Measurements from ENCODE around the gene PIK3CA.
"Not testable (repeated sequence)": the region's sequence is repeated elsewhere in the genome, so short reads cannot be mapped to it uniquely, and the experiment has no call there.

Gene PIK3CA

GRCh38 chr3:179233043-179233442 is 84.9 kb downstream of the PIK3CA start:
- in situ Hi-C loops (cut with MboI; ENCODE audit: low sequenced_read_pairs, unreplicated experiment), result no loop called here
- DNase-seq (ENCODE audit: low spot score), result no peak
- no peak for TF ChIP-seq CTCF (IDR thresholded peaks at IDR 0.05; ENCODE audit: borderline replicate concordance, control extremely low read depth, extremely low read depth, insufficient read depth, missing control alignments)

- in situ Hi-C loops (cut with MboI; ENCODE audit: low sequenced_read_pairs, unreplicated experiment), result no loop called here
- no peak for TF ChIP-seq CTCF (IDR thresholded peaks at IDR 0.05; ENCODE audit: borderline replicate concordance, control extremely low read depth, extremely low read depth, insufficient read depth, missing control alignments)
- no peak for DNase-seq (ENCODE audit: low spot score)
These were observed 86.0 kb downstream of the PIK3CA start for GRCh38 chr3:179234199-179234598.

- in situ Hi-C loops (cut with MboI; ENCODE audit: low sequenced_read_pairs, unreplicated experiment), result no loop called here
- no peak for TF ChIP-seq CTCF (IDR thresholded peaks at IDR 0.05; ENCODE audit: borderline replicate concordance, control extremely low read depth, extremely low read depth, insufficient read depth, missing control alignments)
These were observed 88.6 kb downstream of the PIK3CA start for GRCh38 chr3:179236669-179237301.

GRCh38 chr3:179240299-179240698 is 92.1 kb downstream of the PIK3CA start:
- in situ Hi-C loops (cut with MboI; ENCODE audit: low sequenced_read_pairs, unreplicated experiment); DNase-seq (ENCODE audit: low spot score): not testable (repeated sequence)

More at GRCh38 chr3:179236669-179237301, 88.6 kb downstream of the PIK3CA start:
- no peak for DNase-seq (ENCODE audit: low spot score)

GRCh38 chr3:179242859-179243258 is 94.7 kb downstream of the PIK3CA start:
- in situ Hi-C loops (cut with MboI; ENCODE audit: low sequenced_read_pairs, unreplicated experiment); DNase-seq (ENCODE audit: low spot score): not testable (repeated sequence)

GRCh38 chr3:179244878-179245277 is 96.7 kb downstream of the PIK3CA start:
- in situ Hi-C loops (cut with MboI; ENCODE audit: low sequenced_read_pairs, unreplicated experiment), result no loop called here
- TF ChIP-seq CTCF (IDR thresholded peaks at IDR 0.05; ENCODE audit: borderline replicate concordance, control extremely low read depth, extremely low read depth, insufficient read depth, missing control alignments), result no peak
- no peak for DNase-seq (ENCODE audit: low spot score)

GRCh38 chr3:179247289-179248015 is 99.3 kb downstream of the PIK3CA start:
- DNase-seq (ENCODE audit: low spot score), result no peak
- no peak for TF ChIP-seq CTCF (IDR thresholded peaks at IDR 0.05; ENCODE audit: borderline replicate concordance, control extremely low read depth, extremely low read depth, insufficient read depth, missing control alignments)
- in situ Hi-C loops (cut with MboI; ENCODE audit: low sequenced_read_pairs, unreplicated experiment), result no loop called here
